Measurements from ENCODE around the gene CDK5R1.

The CDK5R1 gene

DNA sequence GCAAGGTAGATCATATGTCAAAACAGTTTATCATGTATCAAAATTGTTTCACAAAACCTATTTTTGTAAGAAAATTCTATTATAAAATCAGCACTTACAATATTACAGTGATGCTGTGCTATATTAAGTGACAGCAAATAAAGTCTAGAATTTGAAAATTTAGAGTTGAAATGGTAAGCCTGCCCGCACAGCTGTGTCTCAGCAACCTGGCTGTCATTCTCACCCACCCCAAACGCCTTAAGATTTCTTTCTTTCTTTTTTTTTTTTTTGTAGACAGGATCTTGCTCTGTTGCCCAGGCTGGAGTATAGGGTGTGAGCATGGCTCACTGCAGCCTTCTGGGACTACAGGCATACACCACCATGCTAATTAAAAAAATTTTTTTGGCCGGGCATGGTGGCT, 26.8 kb downstream of the CDK5R1 start:
- H3K36me3 ChIP-seq: no peaks in the 10 kb centered on the region
- H3K27me3 ChIP-seq: no peaks in the 10 kb centered on the region
- TF ChIP-seq, protein P1, sequence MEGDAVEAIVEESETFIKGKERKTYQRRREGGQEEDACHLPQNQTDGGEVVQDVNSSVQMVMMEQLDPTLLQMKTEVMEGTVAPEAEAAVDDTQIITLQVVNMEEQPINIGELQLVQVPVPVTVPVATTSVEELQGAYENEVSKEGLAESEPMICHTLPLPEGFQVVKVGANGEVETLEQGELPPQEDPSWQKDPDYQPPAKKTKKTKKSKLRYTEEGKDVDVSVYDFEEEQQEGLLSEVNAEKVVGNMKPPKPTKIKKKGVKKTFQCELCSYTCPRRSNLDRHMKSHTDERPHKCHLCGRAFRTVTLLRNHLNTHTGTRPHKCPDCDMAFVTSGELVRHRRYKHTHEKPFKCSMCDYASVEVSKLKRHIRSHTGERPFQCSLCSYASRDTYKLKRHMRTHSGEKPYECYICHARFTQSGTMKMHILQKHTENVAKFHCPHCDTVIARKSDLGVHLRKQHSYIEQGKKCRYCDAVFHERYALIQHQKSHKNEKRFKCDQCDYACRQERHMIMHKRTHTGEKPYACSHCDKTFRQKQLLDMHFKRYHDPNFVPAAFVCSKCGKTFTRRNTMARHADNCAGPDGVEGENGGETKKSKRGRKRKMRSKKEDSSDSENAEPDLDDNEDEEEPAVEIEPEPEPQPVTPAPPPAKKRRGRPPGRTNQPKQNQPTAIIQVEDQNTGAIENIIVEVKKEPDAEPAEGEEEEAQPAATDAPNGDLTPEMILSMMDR (IDR thresholded peaks at IDR 0.05; ENCODE audit: low read depth, low read length): no peak
- DNase-seq: no peak
- no peaks in the 10 kb centered on the region for H3K4me1 ChIP-seq
- no peaks in the 10 kb centered on the region for H3K9me3 ChIP-seq
- H3K4me3 ChIP-seq (ENCODE audit: low read depth, low read length): no peak overlapping the region

DNA sequence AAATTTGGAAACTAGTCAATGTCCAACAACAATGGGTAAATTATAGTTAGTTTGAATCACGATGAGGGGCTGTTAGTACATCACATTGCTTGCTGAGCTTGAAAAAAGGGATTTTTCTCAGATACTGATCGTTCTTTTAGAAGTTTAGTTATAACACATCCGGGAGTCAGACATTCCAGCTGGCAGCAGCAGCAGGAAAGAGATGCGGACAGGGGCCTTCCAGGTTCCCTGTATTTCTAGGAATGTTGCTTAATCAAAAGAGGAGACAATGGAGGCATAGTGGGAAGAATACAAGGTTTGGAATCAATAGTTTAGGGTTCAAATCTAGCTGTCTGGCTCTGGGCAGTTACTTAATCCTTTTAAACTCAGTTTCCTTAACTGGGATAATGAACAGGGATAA, 27.8 kb downstream of the CDK5R1 start:
- Histone ChIP-seq H3K9me3 (no peaks in the 10 kb centered on the region), H3K27me3 (no peaks in the 10 kb centered on the region), H3K4me1 (no peaks in the 10 kb centered on the region), H3K4me3 (ENCODE audit: low read depth, low read length) (no peak overlapping the region), H3K36me3 (no peaks in the 10 kb centered on the region)
- TF ChIP-seq, protein P1 (IDR thresholded peaks at IDR 0.05; ENCODE audit: low read depth, low read length): no peak
- DNase-seq: no peak

DNA sequence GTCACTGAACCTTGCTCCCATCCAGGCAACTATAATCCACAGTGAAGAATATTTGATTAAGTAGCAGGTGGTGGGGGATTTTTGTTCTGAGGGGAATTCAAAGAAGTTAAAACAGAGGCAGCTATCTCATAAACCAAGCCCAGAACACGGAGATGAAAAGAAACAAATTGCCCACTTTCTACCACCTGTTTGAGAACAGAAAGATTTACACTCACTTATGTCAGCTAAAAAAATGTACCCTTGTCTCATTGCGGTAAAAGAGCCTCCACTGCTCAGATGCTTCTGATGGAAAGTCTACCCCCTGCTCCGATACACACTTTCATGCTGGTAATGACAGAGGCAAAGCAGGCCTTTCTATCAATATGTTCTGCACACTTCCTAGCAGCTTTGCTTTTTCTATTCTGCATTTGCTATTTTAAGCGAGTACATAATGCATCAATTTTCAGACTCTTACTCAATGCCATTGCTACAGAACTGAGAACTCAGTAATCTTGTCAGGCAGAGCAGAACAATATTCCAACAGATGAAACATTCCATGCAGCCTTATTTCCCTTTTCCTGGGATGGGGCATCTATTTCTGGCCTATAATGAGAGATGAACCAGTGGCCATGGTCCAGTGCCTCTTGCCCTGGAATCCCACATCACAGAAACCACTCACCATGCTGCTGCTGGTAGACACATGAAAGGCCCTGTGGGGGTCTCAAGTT, 29.0 kb downstream of the CDK5R1 start:
- Histone ChIP-seq H3K9me3 (no peaks in the 10 kb centered on the region), H3K36me3 (no peaks in the 10 kb centered on the region), H3K27me3 (no peaks in the 10 kb centered on the region), H3K4me1 (no peaks in the 10 kb centered on the region), H3K4me3 (ENCODE audit: low read depth, low read length) (no peak overlapping the region)
- TF ChIP-seq, protein P1 (IDR thresholded peaks at IDR 0.05; ENCODE audit: low read depth, low read length): no peak
- DNase-seq: no peak

DNA sequence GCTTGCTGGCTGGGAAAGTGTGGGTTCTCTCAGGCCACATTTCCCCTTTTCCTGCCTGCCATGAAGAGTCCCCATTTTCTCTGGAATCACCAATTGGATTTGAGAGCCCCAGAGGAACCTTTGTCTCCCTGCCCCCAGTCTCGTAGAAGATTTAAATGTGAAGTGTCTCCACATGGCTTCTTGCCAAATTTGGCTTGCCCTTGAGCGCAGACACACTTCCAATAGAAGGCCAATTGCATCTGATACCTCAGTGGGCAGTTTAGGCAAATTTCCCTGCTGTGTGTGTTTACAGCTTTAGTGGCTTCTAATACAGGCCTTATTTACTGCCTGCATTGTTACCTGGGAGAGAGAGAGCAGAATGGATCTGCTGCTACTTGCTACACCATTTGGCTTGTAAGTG, 29.7 kb downstream of the CDK5R1 start:
- no peaks in the 10 kb centered on the region for H3K4me1 ChIP-seq
- H3K9me3 ChIP-seq: no peaks in the 10 kb centered on the region
- H3K4me3 ChIP-seq (ENCODE audit: low read depth, low read length): no peak overlapping the region
- TF ChIP-seq, protein P1 (IDR thresholded peaks at IDR 0.05; ENCODE audit: low read depth, low read length): no peak
- H3K27me3 ChIP-seq: no peaks in the 10 kb centered on the region
- DNase-seq: no peak
- no peaks in the 10 kb centered on the region for H3K36me3 ChIP-seq

DNA sequence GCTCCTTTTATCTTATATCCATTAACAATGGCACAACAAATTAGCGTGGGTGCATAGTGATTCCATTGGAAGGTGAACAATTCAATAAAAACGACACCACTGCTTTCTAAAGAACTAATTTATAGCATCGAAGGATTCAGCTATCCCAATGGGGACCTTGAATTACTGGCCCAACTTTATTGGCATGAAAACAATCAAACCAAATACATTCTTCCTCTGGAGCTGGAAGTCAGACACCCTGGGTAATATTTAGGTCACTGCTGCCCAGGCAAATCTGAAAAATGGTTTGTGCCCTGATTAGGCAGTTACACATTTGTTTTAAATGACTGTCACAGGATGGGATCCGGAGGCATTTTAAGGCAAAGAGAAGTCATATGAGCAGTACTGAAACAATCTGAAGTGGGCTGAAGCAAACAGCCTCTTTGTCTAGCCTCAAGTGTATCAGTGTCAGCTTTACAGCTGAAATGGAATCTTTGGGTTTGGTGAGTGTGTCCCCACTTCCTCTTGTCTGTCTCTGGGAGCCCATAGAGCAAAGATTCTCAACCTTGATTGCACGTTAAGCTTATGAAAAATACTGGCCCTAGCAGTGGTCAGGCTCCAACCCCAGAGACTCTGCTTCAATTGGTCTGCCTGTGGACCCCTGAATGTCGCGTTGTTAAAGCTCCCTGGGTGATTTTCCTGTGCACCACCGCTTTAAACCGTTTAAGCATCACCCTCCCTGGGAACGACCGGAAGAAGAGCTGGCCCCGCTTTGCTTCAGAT, 30.3 kb downstream of the CDK5R1 start:
- Histone ChIP-seq H3K4me3 (ENCODE audit: low read depth, low read length) (no peak overlapping the region), H3K27me3 (no peaks in the 10 kb centered on the region), H3K9me3 (no peaks in the 10 kb centered on the region), H3K36me3 (no peaks in the 10 kb centered on the region), H3K4me1 (no peaks in the 10 kb centered on the region)
- TF ChIP-seq, protein P1 (IDR thresholded peaks at IDR 0.05; ENCODE audit: low read depth, low read length): no peak
- DNase-seq: no peak

DNA sequence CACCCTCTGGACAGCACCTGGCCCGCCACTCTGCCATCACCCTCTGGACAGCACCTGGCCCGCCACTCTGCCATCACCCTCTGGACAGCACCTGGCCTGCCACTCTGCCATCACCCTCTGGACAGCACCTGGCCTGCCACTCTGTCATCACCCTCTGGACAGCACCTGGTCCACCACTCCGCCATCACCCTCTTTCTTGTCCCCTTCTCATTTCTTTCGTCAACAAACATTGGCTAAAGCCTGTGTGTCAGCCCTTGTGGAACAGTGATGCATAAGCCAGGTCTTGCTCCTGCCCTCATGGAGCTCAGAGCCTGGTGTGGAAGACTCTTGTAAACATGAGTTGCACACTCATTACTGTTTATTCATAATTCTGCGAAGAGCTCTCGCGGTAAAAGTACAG, 31.2 kb downstream of the CDK5R1 start:
- no peak for DNase-seq
- Histone ChIP-seq H3K4me1 (no peaks in the 10 kb centered on the region), H3K36me3 (no peaks in the 10 kb centered on the region), H3K4me3 (ENCODE audit: low read depth, low read length) (no peak overlapping the region), H3K9me3 (no peaks in the 10 kb centered on the region), H3K27me3 (no peaks in the 10 kb centered on the region)
- TF ChIP-seq, protein P1 (IDR thresholded peaks at IDR 0.05; ENCODE audit: low read depth, low read length): no peak
